Hematopoietic multipotent progenitor cell treated with erythropoietin and hydrocortisone succinate and interleukin-3 and kit ligand, for 8 days (in vitro differentiated cells): Measurements from ENCODE around the gene SUCLG2.

Experiments used
- DNase-seq: peaks from one replicate; pipeline ENCODE4 v3.0.0-alpha.2; 2015

Gene SUCLG2

DNA sequence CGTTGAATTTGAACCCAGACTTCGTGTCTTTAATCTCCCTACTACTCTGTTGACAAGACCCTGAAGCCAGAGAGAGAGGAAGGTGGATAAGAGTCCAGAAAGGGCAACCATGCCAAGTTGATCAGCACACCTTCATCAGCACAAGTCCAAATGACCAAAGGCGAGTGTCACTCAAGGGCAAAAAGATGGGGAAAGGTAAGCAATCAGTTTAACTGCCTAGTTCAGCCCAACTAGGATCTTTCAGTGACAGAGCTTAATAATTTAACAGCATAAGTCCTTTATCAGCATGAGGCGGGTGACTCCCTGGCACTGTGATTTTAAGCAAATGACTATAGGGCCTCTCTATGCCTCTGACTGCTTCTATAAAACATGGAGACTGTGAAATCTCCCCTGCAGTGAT lies 6.2 kb downstream of the SUCLG2 start:
- DNase-seq, result no peak

DNA sequence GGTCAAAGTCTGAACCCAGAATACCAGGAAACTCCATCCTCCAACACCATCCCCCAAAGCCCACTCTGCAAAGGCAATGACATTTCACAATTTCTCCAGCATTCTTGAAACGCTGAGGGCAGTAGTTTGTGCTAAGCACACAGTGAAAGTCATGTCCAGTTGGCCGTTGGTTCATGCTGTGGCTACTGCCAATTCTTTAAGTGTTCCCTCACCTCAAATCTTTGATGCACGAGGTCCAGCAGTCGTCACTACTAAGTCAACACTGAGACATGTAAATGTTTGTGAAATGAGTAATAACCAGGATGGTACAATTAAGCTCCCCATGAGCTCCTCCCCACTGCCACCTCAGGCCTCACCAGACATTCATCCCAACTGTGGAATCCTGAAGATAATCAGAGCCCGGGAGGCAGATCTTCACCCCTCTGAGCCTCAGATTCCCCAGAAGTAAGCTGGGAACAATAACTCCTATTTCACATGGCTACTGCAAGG lies 7.0 kb downstream of the SUCLG2 start:
- DNase-seq, result no peak

DNA sequence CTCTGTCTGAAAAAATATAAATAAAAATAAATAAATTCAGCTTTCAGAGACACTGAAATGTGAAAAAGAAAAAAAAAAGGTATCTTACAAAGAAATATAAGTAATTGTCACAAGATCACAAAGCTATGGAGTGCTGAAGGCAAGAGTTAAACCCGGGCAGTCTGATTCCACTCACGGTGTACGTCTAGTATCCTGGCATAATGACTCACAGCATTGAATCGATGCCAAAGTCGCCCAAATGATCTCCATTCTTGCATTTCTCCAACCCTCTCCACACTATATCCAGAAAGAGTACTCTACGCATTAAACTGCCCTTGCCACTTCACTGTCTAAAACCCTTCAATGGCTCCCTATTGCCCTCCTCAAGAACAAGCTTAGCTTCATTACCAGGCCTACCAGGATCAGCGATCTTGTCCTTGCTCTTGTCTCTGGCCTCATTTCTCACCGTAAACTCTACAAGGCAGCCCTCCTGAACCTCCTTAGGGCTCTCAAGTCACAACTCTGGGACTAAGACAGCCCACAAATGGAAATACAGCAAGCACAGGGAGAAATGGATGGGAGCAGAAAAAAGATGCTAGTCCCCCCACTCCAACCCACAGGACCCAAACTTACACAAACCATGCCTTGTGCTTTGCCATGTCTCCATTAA lies 7.7 kb downstream of the SUCLG2 start:
- DNase-seq, result no peak

DNA sequence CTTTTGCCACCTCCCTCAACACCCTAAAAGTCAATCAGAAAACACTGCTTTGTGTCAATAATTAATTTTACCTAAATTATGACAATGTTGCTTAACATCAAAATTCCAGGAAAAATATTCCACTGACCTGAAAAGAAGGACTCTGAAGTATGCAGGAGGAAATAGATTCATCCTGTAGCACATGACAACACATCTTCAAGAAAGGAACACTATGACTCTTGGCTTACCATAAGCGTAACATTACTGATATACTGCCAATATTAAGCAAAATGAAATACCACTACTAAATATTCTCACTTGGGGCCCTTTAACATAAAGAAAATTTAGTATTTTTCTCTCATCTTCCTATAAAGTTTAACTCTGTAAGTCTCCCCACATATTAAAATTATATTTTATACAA lies 9.6 kb downstream of the SUCLG2 start:
- DNase-seq, result no peak

- no peak for DNase-seq
Measured at GRCh38 chr3:67642734-67643133, 11.7 kb downstream of the SUCLG2 start.

GRCh38 chr3:67642190-67642589 lies 12.2 kb downstream of the SUCLG2 start:
- DNase-seq, result no peak

DNA sequence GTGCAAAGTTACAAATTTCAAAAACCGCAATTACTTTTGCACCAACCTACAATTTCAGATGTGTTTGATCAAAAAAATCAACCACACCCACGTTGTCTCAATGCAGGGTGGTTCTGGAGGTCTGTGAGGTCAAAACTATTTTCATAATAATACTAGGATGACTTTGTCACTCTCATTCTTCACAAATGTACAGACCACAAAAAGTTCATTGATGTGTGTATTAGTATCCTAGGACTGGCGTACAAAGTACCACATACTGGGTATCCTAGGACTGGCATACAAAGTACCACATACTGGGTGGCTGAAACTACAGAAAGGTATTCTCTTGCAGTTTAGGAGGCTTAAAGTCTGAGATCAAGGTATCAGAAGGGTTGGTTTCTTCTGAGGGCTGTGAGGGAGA lies 13.0 kb downstream of the SUCLG2 start:
- DNase-seq, result no peak

- DNase-seq, result no peak
Measured at GRCh38 chr3:67640023-67640660, 14.3 kb downstream of the SUCLG2 start.

DNA sequence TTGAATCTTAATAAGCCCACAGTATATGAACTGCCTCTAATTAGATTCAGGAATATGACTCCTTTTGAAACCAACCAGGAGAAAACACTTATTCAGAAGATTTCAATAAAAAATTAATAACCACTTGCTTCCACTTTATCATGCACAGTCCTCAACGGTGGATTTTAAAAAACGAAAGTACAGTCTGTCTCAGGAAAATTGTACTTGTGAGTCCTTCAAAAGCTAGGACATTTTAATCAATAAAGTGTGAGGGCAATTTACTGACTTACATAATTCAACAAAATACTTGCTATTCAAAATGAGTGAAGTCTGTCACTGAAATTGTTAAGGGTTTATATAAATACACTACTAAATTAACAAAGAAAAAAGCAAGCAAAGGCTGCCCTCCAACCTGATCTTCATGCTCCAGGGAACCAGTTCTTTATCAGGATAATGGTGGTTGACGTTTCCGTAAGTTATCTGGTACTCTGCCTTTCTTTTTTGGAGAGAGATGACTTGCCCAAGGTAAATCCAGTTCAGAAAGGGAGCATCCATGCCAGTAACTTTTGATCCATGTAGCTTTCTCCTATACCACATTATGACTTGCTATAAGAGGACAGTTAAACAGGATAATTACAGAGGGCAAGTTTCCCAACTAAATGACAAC lies 17.0 kb downstream of the SUCLG2 start:
- DNase-seq, result no peak

- no peak for DNase-seq
Measured at GRCh38 chr3:67635806-67636205, 18.6 kb downstream of the SUCLG2 start.

- DNase-seq, result no peak
Measured at GRCh38 chr3:67635257-67635656, 19.2 kb downstream of the SUCLG2 start.

DNA sequence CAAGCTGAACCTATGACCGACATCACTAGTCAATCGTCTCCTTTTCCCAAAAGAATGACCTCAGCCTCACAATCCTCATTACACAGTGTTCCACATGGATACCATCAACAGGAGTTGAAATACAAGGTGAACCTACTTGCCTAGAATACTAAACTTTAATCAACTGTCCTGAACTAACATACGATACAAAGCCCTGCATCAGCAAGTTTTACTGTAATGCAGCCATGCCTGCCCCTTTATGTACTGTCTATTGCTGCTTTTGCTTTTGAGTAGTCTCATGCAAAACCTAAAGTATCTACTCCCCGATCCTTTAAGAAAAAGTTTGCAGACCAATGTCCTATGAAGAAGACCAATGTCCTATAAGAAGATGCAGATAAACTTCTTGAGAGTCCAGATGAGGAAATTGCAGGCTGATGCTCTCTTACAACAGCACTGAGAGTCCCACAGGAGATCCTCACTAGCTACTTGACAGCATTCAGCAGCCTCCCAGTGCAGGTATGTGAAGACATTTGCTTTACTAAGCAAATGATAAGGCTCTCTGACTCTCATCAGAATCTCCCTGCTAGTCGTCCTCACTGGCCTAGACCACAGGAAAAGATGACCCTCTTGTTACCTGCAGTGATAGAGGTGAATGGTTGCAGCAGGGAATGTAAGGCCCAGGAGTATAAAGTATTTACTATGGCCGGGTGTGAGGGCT lies 23.6 kb downstream of the SUCLG2 start:
- DNase-seq, result no peak

- DNase-seq, result no peak
Measured at GRCh38 chr3:67624687-67625086, 29.7 kb downstream of the SUCLG2 start.

GRCh38 chr3:67624078-67624477 lies 30.3 kb downstream of the SUCLG2 start:
- DNase-seq, result no peak

- no peak for DNase-seq
Measured at GRCh38 chr3:67622652-67623051, 31.8 kb downstream of the SUCLG2 start.

DNA sequence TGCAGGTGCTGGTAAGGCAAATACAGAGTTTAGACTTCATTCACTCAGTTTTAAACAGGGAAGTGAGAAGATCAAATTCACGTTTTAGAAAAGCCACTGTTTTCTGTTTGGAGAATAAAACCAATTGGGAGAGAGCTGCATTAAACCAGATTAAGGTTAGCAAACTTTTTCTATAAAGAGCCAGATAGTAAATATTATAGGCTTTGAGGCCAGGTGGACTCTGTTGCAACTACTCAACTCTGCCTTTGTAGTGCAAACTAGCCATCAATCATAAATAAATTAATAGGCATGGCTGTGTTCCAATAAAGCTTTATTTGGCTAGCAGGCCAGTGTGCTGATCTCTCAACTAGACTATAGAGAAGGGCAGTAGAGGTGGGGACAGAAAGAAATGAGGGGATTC lies 33.5 kb downstream of the SUCLG2 start:
- no peak for DNase-seq

DNA sequence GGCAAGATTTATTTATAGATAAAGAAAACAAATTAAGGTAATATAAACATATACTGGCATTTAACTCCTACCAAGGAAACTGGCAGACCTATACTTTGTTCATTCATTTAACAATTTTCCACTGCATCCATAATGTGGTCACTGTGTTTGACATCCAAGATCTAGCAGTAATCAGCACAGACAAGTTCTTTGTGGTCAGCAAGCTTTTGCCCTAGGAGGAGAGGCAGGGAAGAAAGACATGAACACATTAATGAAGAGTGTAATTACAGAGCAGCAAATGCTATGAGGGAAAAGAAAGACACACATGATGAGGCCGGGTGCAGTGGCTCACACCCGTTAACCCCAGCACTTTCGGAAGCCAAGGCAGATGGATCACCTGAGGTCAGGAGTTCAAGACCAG lies 34.4 kb downstream of the SUCLG2 start:
- no peak for DNase-seq

- DNase-seq, result no peak
Measured at GRCh38 chr3:67617518-67617917, 36.9 kb downstream of the SUCLG2 start.

DNA sequence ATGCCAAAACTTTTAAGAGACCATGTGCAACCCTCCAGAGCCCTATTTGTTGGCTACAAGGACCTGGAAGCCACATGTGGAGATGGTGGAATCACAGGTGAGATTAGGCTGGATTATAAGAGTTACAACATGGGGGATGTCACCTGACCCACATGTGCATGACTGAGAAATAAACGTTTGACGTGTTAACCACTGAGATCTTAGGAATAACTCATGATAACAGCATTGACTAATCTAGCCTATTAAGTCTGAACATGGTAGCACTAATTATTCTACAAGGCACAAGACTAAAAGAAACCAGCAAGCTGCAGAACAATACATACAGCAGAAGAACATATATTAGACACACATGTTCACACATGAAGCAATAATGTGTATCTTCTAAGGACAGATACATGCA lies 38.4 kb downstream of the SUCLG2 start:
- DNase-seq, result no peak

DNA sequence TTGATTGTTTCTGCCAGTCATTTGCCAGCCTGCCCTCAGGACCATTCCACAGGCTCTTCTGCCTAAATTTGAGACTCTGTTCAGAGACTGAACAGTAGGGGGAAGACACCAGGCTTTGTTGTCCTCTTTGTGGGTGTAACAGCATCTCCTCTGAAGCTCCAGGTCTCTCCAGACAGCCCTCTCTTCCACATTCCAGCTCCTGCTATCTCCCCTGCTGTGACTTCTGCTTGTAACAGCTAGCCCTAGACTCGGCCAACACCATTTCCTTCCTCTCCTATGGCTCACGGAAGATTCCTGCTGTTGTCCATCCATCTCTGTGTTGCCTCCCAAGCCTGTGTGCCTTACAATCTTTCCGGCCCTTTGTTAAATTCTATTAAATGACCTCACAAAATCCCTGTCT lies 40.2 kb downstream of the SUCLG2 start:
- no peak for DNase-seq

DNA sequence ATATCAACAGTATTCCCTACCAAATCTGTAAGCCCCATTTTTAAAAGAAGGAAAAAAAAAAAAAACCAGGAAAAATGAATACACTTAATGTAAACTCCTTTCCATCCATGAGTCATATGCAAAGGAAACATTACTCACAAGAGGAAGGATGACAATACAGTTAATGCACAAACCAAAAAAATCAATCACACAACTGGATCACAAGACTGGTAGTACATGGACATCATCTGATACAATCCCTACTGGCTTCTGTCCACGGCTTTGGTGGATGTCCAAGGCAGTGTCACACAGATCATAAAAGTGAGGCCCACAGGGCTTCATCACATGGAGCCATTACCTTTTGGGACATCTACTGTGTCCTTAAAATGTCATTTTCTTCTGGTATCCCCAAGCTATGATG lies 44.0 kb downstream of the SUCLG2 start:
- DNase-seq, result no peak

GRCh38 chr3:67609709-67610108 lies 44.7 kb downstream of the SUCLG2 start:
- DNase-seq, result no peak

DNA sequence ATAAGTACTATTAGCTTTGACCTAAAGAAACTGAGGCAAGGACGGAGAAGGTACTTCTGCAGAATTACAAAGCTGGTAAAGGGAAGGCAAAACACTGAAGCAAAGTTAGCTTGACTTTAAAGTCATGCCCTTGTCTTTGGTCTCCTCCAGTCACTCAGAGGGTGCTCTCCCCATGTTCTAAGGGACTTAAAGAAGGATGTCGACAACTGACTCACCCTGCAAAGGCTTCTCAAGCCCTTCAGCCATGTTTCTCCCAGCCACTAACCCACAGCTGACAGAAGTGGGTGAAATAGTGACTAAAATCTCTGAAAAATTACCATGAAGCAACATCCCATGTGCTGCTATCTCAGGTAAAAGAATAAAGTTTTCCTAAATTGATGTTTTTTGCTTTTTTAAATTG lies 46.4 kb downstream of the SUCLG2 start:
- no peak for DNase-seq

- no peak for DNase-seq
Measured at GRCh38 chr3:67605377-67605776, 49.0 kb downstream of the SUCLG2 start.
